Smooth muscle cell (in vitro differentiated cells): ENCODE results near the gene SORCS3. TPM values are rescaled to one million over a fixed set of nuclear protein-coding genes. Genes with fewer than 3 reads are reported as not detected.
A peak's percentile ranks its signal among the peaks of the same experiment; 100 is the strongest.

Source experiments
- DNase-seq: peaks from one replicate; lab custom pipeline; 2025; ENCODE audit not compliant: unreplicated experiment; lab: John Stamatoyannopoulos, UW
- H2AFZ ChIP-seq: fragments of 200-600 bp; sonication (generic); 2 replicates; pipeline ENCODE4 v1.6.0; 2016; ENCODE audit warnings: antibody characterized with exemption, low read depth, mild to moderate bottlenecking
- H3F3A ChIP-seq: fragments of 200-600 bp; sonication (generic); 2 replicates; pipeline ENCODE4 v1.6.0; 2017; ENCODE audit warnings: antibody characterized with exemption, low read depth
- H3K27ac ChIP-seq: fragments of 200-600 bp; sonication (generic); 2 replicates; pipeline ENCODE4 v1.5.1; 2016; ENCODE audit warnings: low read depth, mild to moderate bottlenecking
- H3K27me3 ChIP-seq: fragments of 200-600 bp; sonication (generic); 2 replicates; pipeline ENCODE4 v1.6.1; 2016; ENCODE audit warnings: low read depth, mild to moderate bottlenecking
- H3K36me3 ChIP-seq: fragments of 200-600 bp; sonication (generic); 2 replicates; pipeline ENCODE4 v1.5.1; 2016; ENCODE audit warnings: low read depth
- H3K4me1 ChIP-seq: fragments of 200-600 bp; sonication (generic); 2 replicates; pipeline ENCODE4 v1.5.1; 2016; ENCODE audit warnings: low read depth
- H3K4me2 ChIP-seq: fragments of 200-600 bp; sonication (generic); 2 replicates; pipeline ENCODE4 v1.6.0; 2016; ENCODE audit warnings: mild to moderate bottlenecking
- H3K4me3 ChIP-seq: fragments of 200-600 bp; sonication (generic); 2 replicates; pipeline ENCODE4 v1.5.1; 2016; ENCODE audit warnings: mild to moderate bottlenecking
- H3K79me2 ChIP-seq: fragments of 200-600 bp; sonication (generic); 2 replicates; pipeline ENCODE4 v1.6.0; 2016; ENCODE audit warnings: low read depth, mild to moderate bottlenecking
- H3K9ac ChIP-seq: fragments of 200-600 bp; sonication (generic); 2 replicates; pipeline ENCODE4 v1.6.0; 2016; ENCODE audit warnings: low read depth
- H3K9me3 ChIP-seq: fragments of 200-600 bp; sonication (generic); replicated peaks from 2 replicates; pipeline ENCODE4 v1.5.1; 2016; ENCODE audit warnings: low read depth
- H4K20me1 ChIP-seq: fragments of 200-600 bp; sonication (generic); 2 replicates; pipeline ENCODE4 v1.6.0; 2016; ENCODE audit warnings: low read depth
- WGBS: methylation state at CpG from one replicate; pipeline ENCODE4 v1.1.7; 2016; ENCODE audit warnings: low lambda C conversion rate; 5-methylcytosine and 5-hydroxymethylcytosine counted together
- polyA plus RNA-seq: library from polyadenylated mRNA; unstranded; fragments of >200 nt; fragmentation: Nextera tagmentation; extraction: Ambion mirVana; gene quantifications from 2 replicates; pipeline ENCODE4 v1.2.1, GENCODE V29; 2016
- total RNA-seq: library from RNA; depleted of rRNA; stranded (reverse); fragments of >200 nt; gene quantifications from 2 replicates; pipeline ENCODE4 v1.2.3, GENCODE V29; 2014
- TF ChIP-seq, protein P1 (sequence below): fragments of 200-600 bp; sonication (generic); IDR thresholded peaks from 2 replicates; pipeline ENCODE4 v1.5.1; 2017; ENCODE audit warnings: borderline replicate concordance, mild to moderate bottlenecking, antibody characterized with exemption; ENCODE audit not compliant: insufficient read depth, poor library complexity, severe bottlenecking

Gene SORCS3
- total and polyA plus RNA-seq, 2 experiments from 2014 or later: not detected

DNA sequence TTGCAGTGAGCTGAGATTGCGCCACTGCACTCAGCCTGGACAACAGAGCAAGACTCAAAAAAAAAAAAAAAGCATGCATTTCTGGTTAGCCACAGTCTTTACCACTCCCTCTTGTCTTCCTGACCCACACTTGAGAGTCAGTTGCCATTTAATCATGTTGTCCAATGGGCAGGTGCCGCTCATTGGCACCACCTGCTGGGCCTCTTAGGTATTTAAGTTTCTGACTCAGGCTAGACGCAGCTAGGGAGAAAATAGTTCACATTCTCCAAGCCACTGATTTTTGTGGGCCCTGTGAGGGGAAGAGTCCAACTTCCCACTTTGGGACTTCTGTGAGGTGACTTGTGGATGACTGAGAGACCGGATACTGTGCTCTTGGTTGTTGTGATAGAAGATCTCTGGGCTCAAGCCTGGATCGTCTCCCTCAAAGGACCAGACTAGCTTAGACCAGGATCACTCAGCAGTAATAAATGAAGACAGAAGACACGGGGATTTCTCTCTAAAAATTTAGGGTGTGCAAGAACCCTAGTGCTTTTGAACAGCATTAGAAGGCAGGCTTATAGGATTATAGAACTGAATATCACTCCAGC, 26.8 kb upstream of the SORCS3 start:
- TF ChIP-seq, protein P1, sequence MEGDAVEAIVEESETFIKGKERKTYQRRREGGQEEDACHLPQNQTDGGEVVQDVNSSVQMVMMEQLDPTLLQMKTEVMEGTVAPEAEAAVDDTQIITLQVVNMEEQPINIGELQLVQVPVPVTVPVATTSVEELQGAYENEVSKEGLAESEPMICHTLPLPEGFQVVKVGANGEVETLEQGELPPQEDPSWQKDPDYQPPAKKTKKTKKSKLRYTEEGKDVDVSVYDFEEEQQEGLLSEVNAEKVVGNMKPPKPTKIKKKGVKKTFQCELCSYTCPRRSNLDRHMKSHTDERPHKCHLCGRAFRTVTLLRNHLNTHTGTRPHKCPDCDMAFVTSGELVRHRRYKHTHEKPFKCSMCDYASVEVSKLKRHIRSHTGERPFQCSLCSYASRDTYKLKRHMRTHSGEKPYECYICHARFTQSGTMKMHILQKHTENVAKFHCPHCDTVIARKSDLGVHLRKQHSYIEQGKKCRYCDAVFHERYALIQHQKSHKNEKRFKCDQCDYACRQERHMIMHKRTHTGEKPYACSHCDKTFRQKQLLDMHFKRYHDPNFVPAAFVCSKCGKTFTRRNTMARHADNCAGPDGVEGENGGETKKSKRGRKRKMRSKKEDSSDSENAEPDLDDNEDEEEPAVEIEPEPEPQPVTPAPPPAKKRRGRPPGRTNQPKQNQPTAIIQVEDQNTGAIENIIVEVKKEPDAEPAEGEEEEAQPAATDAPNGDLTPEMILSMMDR: peak; percentile 49
- Histone ChIP-seq H3K79me2 (no peaks in the 10 kb centered on the region), H3K36me3 (no peaks in the 10 kb centered on the region), H3K27me3 (no peaks in the 10 kb centered on the region), H3K4me2 (no peak overlapping the region), H3K9me3 (no peaks in the 10 kb centered on the region), H3K4me3 (no peak overlapping the region), H2AFZ (no peak overlapping the region), H3K9ac (no peak overlapping the region), H3K4me1 (no peaks in the 10 kb centered on the region), H3K27ac (no peak overlapping the region), H4K20me1 (no peaks in the 10 kb centered on the region), H3F3A (no peaks in the 10 kb centered on the region)
- DNase-seq: no peak
- WGBS: 79% methylated on average over 6 of the region's 6 CpGs

DNA sequence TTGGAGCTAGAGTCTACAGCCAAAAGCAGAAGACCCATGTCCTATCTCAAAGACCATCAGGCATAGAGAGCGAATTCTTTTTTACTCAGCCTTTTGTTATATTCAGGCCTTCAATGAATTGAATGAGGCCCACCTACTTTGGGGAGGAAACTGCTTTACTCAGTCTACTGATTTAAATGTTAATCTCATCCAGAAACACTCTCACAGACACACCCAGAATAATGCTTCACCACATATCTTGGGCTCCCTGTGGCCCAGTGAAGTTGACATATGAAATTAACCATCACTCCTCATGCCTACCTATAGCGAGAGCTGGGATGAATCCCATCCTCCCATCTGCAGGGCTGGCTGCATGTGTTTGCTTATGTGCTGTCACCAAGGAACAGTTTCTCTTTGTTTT, 26.0 kb upstream of the SORCS3 start:
- Histone ChIP-seq H4K20me1 (no peaks in the 10 kb centered on the region), H3K4me1 (no peaks in the 10 kb centered on the region), H3K9me3 (no peaks in the 10 kb centered on the region), H3F3A (no peaks in the 10 kb centered on the region), H3K4me3 (no peak overlapping the region), H3K36me3 (no peaks in the 10 kb centered on the region), H3K27me3 (no peaks in the 10 kb centered on the region), H3K4me2 (no peak overlapping the region), H2AFZ (no peak overlapping the region), H3K27ac (no peak overlapping the region), H3K79me2 (no peaks in the 10 kb centered on the region), H3K9ac (no peak overlapping the region)
- DNase-seq: no peak
- TF ChIP-seq, protein P1: no peak
- WGBS: 91% methylated on average over 2 of the region's 2 CpGs

DNA sequence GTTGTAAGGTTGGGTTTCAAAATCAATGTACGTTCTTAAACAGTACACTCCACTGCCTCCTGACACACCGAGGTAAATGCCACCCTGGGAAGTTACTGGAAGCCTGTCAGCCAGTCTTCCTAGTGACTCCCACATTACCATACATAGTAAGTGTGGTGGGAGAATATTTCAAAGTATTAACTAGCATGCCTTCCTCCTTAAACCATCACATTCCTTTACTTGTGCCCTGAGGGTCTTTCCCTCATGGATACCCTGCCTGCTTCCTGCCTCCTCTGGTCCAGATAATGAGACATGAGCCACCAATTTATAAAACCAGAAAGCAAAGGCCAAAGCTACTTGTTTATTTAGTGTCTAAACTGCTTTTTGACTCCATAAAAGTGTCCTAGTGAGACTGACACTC, 23.3 kb upstream of the SORCS3 start:
- Histone ChIP-seq H3K36me3 (no peaks in the 10 kb centered on the region), H4K20me1 (no peaks in the 10 kb centered on the region), H3K4me3 (no peak overlapping the region), H3K9me3 (no peaks in the 10 kb centered on the region), H3K4me2 (no peak overlapping the region), H2AFZ (no peak overlapping the region), H3K27me3 (peaks cover 12% of the 10 kb centered on the region), H3K27ac (no peak overlapping the region), H3K79me2 (no peaks in the 10 kb centered on the region), H3K9ac (no peak overlapping the region), H3F3A (no peaks in the 10 kb centered on the region), H3K4me1 (no peaks in the 10 kb centered on the region)
- TF ChIP-seq, protein P1: no peak
- 63% methylated on average over 2 of the region's 2 CpGs for WGBS
- no peak for DNase-seq

DNA sequence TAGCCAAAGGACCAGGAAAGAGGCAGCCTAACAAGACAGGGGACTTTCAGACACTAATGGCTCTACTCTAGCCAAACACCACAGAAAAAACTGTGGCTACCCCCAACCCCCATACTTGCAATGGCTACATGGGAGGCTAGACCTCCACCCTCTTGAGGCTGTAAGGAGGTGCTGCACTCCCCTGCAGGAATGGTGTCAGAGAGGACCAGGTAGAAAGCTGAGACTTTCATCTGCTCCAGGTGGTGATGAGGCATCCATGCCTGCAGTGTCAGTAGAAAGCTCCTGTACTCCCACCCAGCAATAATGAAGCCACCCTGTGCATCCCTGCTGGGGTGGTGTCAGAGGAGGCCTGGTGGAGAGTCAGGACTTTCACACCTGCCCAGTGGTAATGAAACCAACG, 18.9 kb upstream of the SORCS3 start:
- no peak overlapping the region for H3K27ac ChIP-seq
- H3K4me3 ChIP-seq: no peak overlapping the region
- H3K36me3 ChIP-seq: no peaks in the 10 kb centered on the region
- H3K27me3 ChIP-seq: peaks cover 40% of the 10 kb centered on the region
- no peak overlapping the region for H3K9ac ChIP-seq
- 100% methylated on average over 1 of the region's 1 CpG for WGBS
- no peaks in the 10 kb centered on the region for H3K4me1 ChIP-seq
- H2AFZ ChIP-seq: no peak overlapping the region
- no peaks in the 10 kb centered on the region for H3K79me2 ChIP-seq
- no peaks in the 10 kb centered on the region for H3F3A ChIP-seq
- H4K20me1 ChIP-seq: no peaks in the 10 kb centered on the region
- no peak for DNase-seq
- H3K9me3 ChIP-seq: no peaks in the 10 kb centered on the region
- no peak overlapping the region for H3K4me2 ChIP-seq
- TF ChIP-seq, protein P1: no peak
